ENCODE data around the gene ACBD4.

DNA sequence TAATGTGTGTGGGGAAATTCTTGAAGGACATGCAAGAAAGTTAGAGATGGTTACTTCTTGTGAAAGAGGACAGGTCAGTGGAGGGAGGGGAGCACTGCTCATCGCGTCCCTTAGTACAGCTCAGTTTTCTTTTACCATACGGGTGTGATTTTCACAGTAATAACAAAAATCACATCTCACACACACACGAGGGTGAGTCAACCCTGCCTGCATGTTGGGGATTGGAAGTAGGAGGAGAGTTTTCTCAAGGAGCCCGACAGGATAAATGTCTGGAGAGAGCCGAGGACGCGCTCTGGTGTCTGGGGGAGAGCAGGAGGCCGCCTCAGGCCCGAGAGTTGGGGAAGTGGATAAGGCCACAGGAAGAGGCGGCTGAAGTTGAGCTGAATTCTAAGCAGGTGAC is 19.6 kb upstream of the ACBD4 start:
- TF ChIP-seq CTCF (IDR thresholded peaks at IDR 0.05) (no peak), SIN3A (IDR thresholded peaks at IDR 0.05; ENCODE audit: borderline replicate concordance, insufficient read depth, low read depth, low read length) (no peak)

Data from Panc1 (cell line).